ENCODE measurements around the gene CCDC24. TPM values are rescaled to one million over a fixed set of nuclear protein-coding genes. Genes with fewer than 3 reads are reported as not detected.

The CCDC24 gene
- total and polyA plus RNA-seq, 9 of the 15 experiments (the other 6 are each of a cell fraction or from before 2014, with no cell fraction given) = 0.31 to 4.5 (median 1.5) TPM

- TF ChIP-seq ZNF316 (IDR thresholded peaks at IDR 0.05) = no peak
- no peak for TF ChIP-seq NFXL1 (CRISPR knock-in tag; IDR thresholded peaks at IDR 0.05)
- TF ChIP-seq, protein P1, sequence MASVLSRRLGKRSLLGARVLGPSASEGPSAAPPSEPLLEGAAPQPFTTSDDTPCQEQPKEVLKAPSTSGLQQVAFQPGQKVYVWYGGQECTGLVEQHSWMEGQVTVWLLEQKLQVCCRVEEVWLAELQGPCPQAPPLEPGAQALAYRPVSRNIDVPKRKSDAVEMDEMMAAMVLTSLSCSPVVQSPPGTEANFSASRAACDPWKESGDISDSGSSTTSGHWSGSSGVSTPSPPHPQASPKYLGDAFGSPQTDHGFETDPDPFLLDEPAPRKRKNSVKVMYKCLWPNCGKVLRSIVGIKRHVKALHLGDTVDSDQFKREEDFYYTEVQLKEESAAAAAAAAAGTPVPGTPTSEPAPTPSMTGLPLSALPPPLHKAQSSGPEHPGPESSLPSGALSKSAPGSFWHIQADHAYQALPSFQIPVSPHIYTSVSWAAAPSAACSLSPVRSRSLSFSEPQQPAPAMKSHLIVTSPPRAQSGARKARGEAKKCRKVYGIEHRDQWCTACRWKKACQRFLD (CRISPR knock-in tag; IDR thresholded peaks at IDR 0.05) = no peak
- TF ChIP-seq ZNF79 (CRISPR knock-in tag; IDR thresholded peaks at IDR 0.05; ENCODE audit: low read depth) = no peak
- no peak for TF ChIP-seq ZNF780A (CRISPR knock-in tag; IDR thresholded peaks at IDR 0.05)
- no peak for TF ChIP-seq NEUROD1 (IDR thresholded peaks at IDR 0.05; ENCODE audit: borderline replicate concordance, low read depth, low read length, partially characterized antibody)
- no peak for TF ChIP-seq RBM15 (IDR thresholded peaks at IDR 0.05; ENCODE audit: insufficient read depth, low read length)
- TF ChIP-seq RFX5 (IDR thresholded peaks at IDR 0.05; ENCODE audit: low read depth, low read length) = no peak
- no peak for TF ChIP-seq SMAD3 (CRISPR knock-in tag; conservative IDR thresholded peaks at IDR 0.05)
Observed at GRCh38 chr1:43987159-43987902, 4.1 kb upstream of the CCDC24 start (continued).
